GM23338 (cell line): ENCODE results near the gene JMJD7.

Experiments used
- CREB1 ChIP-seq: fragments of 250-450 bp; sonication (Bioruptor Pico); IDR thresholded peaks from 2 replicates; pipeline ENCODE4 v1.5.0; 2020; ENCODE audit warnings: low read depth, mild to moderate bottlenecking, moderate library complexity
- CTCF ChIP-seq, 2 experiments: fragments of 200-600 bp in 1 of 2; sonication (generic) in 1 of 2; conservative IDR thresholded peaks; 2 replicates each; pipeline versions ENCODE4 v1.5.1 to v1.6.1; 2016 to 2017; ENCODE audit warnings: antibody characterized with exemption in 2 of 2, low read depth in 2 of 2, mild to moderate bottlenecking in 2 of 2, moderate library complexity in 1 of 2
- ETS1 ChIP-seq: IDR thresholded peaks from 2 replicates; pipeline ENCODE4 v1.6.1; 2016; ENCODE audit warnings: antibody characterized with exemption
- EZH2 ChIP-seq: fragments of 200-600 bp; sonication (generic); IDR thresholded peaks from one replicate; pipeline ENCODE4 v1.8.0; 2017; ENCODE audit warnings: antibody characterized with exemption, mild to moderate bottlenecking, low read depth; ENCODE audit not compliant: unreplicated experiment
- EZH2phosphoT487 ChIP-seq: fragments of 200-600 bp; sonication (generic); IDR thresholded peaks from one replicate; pipeline ENCODE4 v1.8.1; 2018; ENCODE audit warnings: antibody characterized with exemption; ENCODE audit not compliant: unreplicated experiment
- JUNB ChIP-seq: IDR thresholded peaks from one replicate; pipeline ENCODE4 v1.6.1; 2016; ENCODE audit warnings: antibody characterized with exemption; ENCODE audit not compliant: unreplicated experiment
- NANOG ChIP-seq: IDR thresholded peaks from 2 replicates; pipeline ENCODE4 v1.6.1; 2016; ENCODE audit warnings: antibody characterized with exemption, borderline replicate concordance
- POLR2AphosphoS5 ChIP-seq: IDR thresholded peaks from 2 replicates; pipeline ENCODE4 v1.6.1; 2016; ENCODE audit warnings: antibody characterized with exemption, low read depth
- REST ChIP-seq: IDR thresholded peaks from one replicate; pipeline ENCODE4 v1.6.1; 2018; ENCODE audit warnings: antibody characterized with exemption; ENCODE audit not compliant: unreplicated experiment
- STAT1 ChIP-seq: IDR thresholded peaks from one replicate; pipeline ENCODE4 v1.6.1; 2016; ENCODE audit warnings: antibody characterized with exemption; ENCODE audit not compliant: unreplicated experiment
- ZNF114 ChIP-seq: fragments of 250-450 bp; sonication (Bioruptor Pico); IDR thresholded peaks from 2 replicates; pipeline ENCODE4 v1.5.0; 2020; ENCODE audit warnings: mild to moderate bottlenecking, moderate library complexity
- ZNF331 ChIP-seq: fragments of 250-450 bp; sonication (Bioruptor Pico); IDR thresholded peaks from 2 replicates; pipeline ENCODE4 v1.5.0; 2020; ENCODE audit warnings: low read depth, mild to moderate bottlenecking, moderate library complexity
- ZNF462 ChIP-seq: fragments of 250-450 bp; sonication (Bioruptor Pico); IDR thresholded peaks from 2 replicates; pipeline ENCODE4 v1.5.0; 2020; ENCODE audit warnings: mild to moderate bottlenecking, moderate library complexity

- no peak for TF ChIP-seq CREB1 (CRISPR knock-in tag)
- TF ChIP-seq JUNB = no peak
- no peak for TF ChIP-seq CTCF (conservative IDR thresholded peaks at IDR 0.05; ENCODE audit: low read depth in 2 of 2)
- TF ChIP-seq EZH2 = no peak
- no peak for TF ChIP-seq EZH2phosphoT487
- no peak for TF ChIP-seq POLR2AphosphoS5
- TF ChIP-seq REST = no peak
- no peak for TF ChIP-seq NANOG
- no peak for TF ChIP-seq STAT1
- TF ChIP-seq ZNF331 (CRISPR knock-in tag) = no peak
- TF ChIP-seq ZNF462 (CRISPR knock-in tag) = no peak
- no peak for TF ChIP-seq ETS1
- TF ChIP-seq ZNF114 (CRISPR knock-in tag) = no peak
Measured at GRCh38 chr15:41876689-41877088, 48.8 kb downstream of the JMJD7 start.
